Keratinocyte (primary cell): ENCODE data around the gene LEFTY1.

Experiments used
- CTCF ChIP-seq, 3 experiments: IDR thresholded peaks in 1 of 3; conservative IDR thresholded peaks in 1 of 3; optimal IDR thresholded peaks in 1 of 3; 2 replicates in 2 of 3; 3 replicates in 1 of 3; pipeline versions ENCODE3 to v1.5.1; 2011; ENCODE audit warnings: low read length in 3 of 3, mild to moderate bottlenecking in 3 of 3, moderate library complexity in 2 of 3, control low read depth in 1 of 3, inconsistent platforms in 1 of 3; ENCODE audit not compliant: insufficient read depth in 2 of 3; ENCODE audit errors: extremely low read depth in 1 of 3
- EZH2 ChIP-seq: IDR thresholded peaks from one replicate; pipeline ENCODE4 v1.6.1; 2012; ENCODE audit warnings: inconsistent platforms, mild to moderate bottlenecking, low read length, moderate library complexity

DNA sequence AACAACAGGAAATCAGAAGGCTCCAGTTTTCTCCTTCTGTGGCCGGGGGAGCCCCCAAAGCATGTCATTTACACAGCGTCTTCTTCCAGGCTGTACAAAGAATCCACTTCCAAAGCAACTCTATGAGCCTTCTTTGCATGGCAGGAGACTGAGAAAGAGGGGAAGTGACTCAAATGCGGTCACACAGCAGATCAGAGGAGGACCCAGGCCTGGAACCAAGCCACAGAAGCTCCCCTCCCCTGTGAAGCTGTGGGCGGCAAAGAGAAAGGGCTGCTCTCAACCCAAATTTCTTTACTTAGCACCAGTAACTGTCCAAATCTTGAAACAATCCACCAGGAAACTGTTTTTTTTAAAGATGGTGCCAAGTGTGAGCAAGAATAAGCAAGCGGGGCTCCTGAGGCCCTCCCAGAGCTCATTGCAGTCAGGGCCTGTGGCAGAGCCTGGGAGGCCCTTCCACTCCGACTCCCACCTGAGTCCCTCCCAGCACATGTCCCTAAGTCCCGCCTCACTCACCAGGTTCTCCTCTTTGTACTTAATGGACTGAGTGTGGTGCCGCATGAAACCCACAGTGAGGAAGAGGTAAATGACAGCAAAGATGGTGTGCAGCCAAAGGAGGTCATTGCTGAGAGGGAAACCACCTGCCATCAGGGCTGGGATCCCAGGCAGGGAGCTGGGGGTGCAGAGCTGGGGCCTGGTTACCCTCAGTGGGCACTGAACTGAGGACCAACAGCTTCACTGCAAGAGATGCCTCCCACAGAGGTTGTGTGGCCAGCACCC lies 22.7 kb downstream of the LEFTY1 start:
- no peak for TF ChIP-seq EZH2
- no peak for TF ChIP-seq CTCF (optimal IDR thresholded peaks at IDR 0.05 in 1 of 3, IDR thresholded peaks at IDR 0.05 in 1 of 3, conservative IDR thresholded peaks at IDR 0.05 in 1 of 3; ENCODE audit: extremely low read depth in 1 of 3, insufficient read depth in 2 of 3, low read length in 3 of 3)
